Esophagus (tissue), 2 donors: Measurements from ENCODE around the gene LRRC23. TPM values are rescaled to one million over a fixed set of nuclear protein-coding genes. Genes with fewer than 3 reads are reported as not detected.

Experiments
- H3K27ac ChIP-seq, 2 donors: one replicate each; pipeline ENCODE4 v1.5.1; 2013; ENCODE audit warnings: low read depth in 2 of 2, mild to moderate bottlenecking in 2 of 2, inconsistent platforms in 1 of 2, low read length in 1 of 2, moderate library complexity in 1 of 2
- H3K27me3 ChIP-seq, 2 donors: one replicate each; pipeline ENCODE4 v1.6.1; 2013; ENCODE audit warnings: low read length in 2 of 2, control low read depth in 1 of 2, mild to moderate bottlenecking in 1 of 2; ENCODE audit not compliant: insufficient read depth in 2 of 2, control insufficient read depth in 1 of 2
- H3K36me3 ChIP-seq, 2 donors: one replicate each; pipeline ENCODE4 v1.6.1; 2013; ENCODE audit warnings: low read length in 1 of 2; ENCODE audit not compliant: control insufficient read depth in 2 of 2, insufficient read depth in 2 of 2
- H3K4me1 ChIP-seq, 2 donors: one replicate each; pipeline ENCODE4 v1.6.1; 2013; ENCODE audit warnings: low read length in 1 of 2; ENCODE audit not compliant: control insufficient read depth in 2 of 2, insufficient read depth in 2 of 2
- H3K4me3 ChIP-seq, 2 donors: one replicate each; pipeline ENCODE4 v1.5.1; 2013; ENCODE audit warnings: low read length in 2 of 2, mild to moderate bottlenecking in 2 of 2, low read depth in 1 of 2, moderate library complexity in 1 of 2
- H3K9me3 ChIP-seq, 2 donors: one replicate each; pipeline ENCODE4 v1.6.1; 2013; ENCODE audit warnings: mild to moderate bottlenecking in 2 of 2, low read depth in 1 of 2, low read length in 1 of 2, moderate library complexity in 1 of 2; ENCODE audit not compliant: control insufficient read depth in 2 of 2, insufficient read depth in 1 of 2
- WGBS, 2 donors: extraction: QIAGEN DNeasy Blood & Tissue Kit; methylation state at CpG; one replicate each; pipeline ENCODE4 v1.1.7; 2013; 5-methylcytosine and 5-hydroxymethylcytosine counted together
- polyA plus RNA-seq, 2 donors: library from polyadenylated mRNA; stranded (reverse); fragments of 200-250 nt; gene quantifications; one replicate each; pipeline ENCODE4 v1.2.3, GENCODE V29; 2013
- donor health status: healthy with polysubstance abuse.
- donor health status: Bipolar disorder and iron deficiency.

LRRC23 gene
- polyA plus RNA-seq, 2 donors = 3.3 to 3.6 TPM

- Histone ChIP-seq H3K27me3 (no peaks in the 10 kb centered on the region), H3K27ac (peak overlapping the region in 1 of 2 donors; percentile 1), H3K4me3 (no peak overlapping the region), H3K9me3 (no peaks in the 10 kb centered on the region), H3K36me3 (peaks cover 3 to 21% of the 10 kb centered on the region in 2 donors), H3K4me1 (peaks cover 0 to 13% of the 10 kb centered on the region in 2 donors)
- 45 to 46% methylated on average over 8 of the region's 8 CpGs for WGBS, 2 donors
These were observed 29.5 kb downstream of the LRRC23 start for GRCh38 chr12:6934110-6934509.

- Histone ChIP-seq H3K4me3 (no peak overlapping the region), H3K36me3 (peaks cover 3 to 22% of the 10 kb centered on the region in 2 donors), H3K4me1 (peaks cover 0 to 6% of the 10 kb centered on the region in 2 donors), H3K27ac (no peak overlapping the region), H3K9me3 (no peaks in the 10 kb centered on the region), H3K27me3 (no peaks in the 10 kb centered on the region)
- WGBS, 2 donors = 60 to 69% methylated on average over 14 of the region's 14 CpGs
These were observed 31.0 kb downstream of the LRRC23 start for GRCh38 chr12:6935371-6936193.

GRCh38 chr12:6936194-6936635 lies 31.6 kb downstream of the LRRC23 start:
- Histone ChIP-seq H3K27me3 (no peaks in the 10 kb centered on the region), H3K36me3 (peaks cover 3 to 24% of the 10 kb centered on the region in 2 donors), H3K9me3 (no peaks in the 10 kb centered on the region), H3K4me3 (no peak overlapping the region), H3K27ac (peak overlapping the region in 1 of 2 donors; percentile 85), H3K4me1 (peaks cover 0 to 6% of the 10 kb centered on the region in 2 donors)
- 86 to 92% methylated on average over 3 of the region's 3 CpGs for WGBS, 2 donors

GRCh38 chr12:6936636-6937480 lies 32.2 kb downstream of the LRRC23 start:
- peaks cover 3 to 30% of the 10 kb centered on the region in 2 donors for H3K36me3 ChIP-seq
- peaks cover 0 to 6% of the 10 kb centered on the region in 2 donors for H3K4me1 ChIP-seq
- H3K27ac ChIP-seq = peak overlapping the region; percentile 85 to 93
- H3K4me3 ChIP-seq = peak overlapping the region; percentile 55 to 70
- WGBS, 2 donors = 21 to 30% methylated on average over 32 to 36 of the region's 36 CpGs
- H3K9me3 ChIP-seq = no peaks in the 10 kb centered on the region
- no peaks in the 10 kb centered on the region for H3K27me3 ChIP-seq

GRCh38 chr12:6937481-6938352 lies 33.1 kb downstream of the LRRC23 start:
- Histone ChIP-seq H3K36me3 (peaks cover 3 to 31% of the 10 kb centered on the region in 2 donors), H3K4me3 (peak overlapping the region; percentile 55 to 70), H3K27ac (peak overlapping the region; percentile 85 to 93), H3K9me3 (no peaks in the 10 kb centered on the region), H3K4me1 (peaks cover 0 to 6% of the 10 kb centered on the region in 2 donors), H3K27me3 (no peaks in the 10 kb centered on the region)
- WGBS, 2 donors = 0 to 1% methylated on average over 77 to 80 of the region's 80 CpGs

GRCh38 chr12:6938353-6939190 lies 34.0 kb downstream of the LRRC23 start:
- Histone ChIP-seq H3K27me3 (no peaks in the 10 kb centered on the region), H3K36me3 (peaks cover 3 to 31% of the 10 kb centered on the region in 2 donors), H3K4me1 (peaks cover 0 to 6% of the 10 kb centered on the region in 2 donors), H3K27ac (peak overlapping the region; percentile 57 to 85), H3K4me3 (no peak overlapping the region), H3K9me3 (no peaks in the 10 kb centered on the region)
- WGBS, 2 donors = 73 to 78% methylated on average over 31 to 32 of the region's 32 CpGs

- Histone ChIP-seq H3K27ac (no peak overlapping the region), H3K4me1 (peaks cover 0 to 6% of the 10 kb centered on the region in 2 donors), H3K27me3 (no peaks in the 10 kb centered on the region), H3K36me3 (peaks cover 3 to 27% of the 10 kb centered on the region in 2 donors), H3K9me3 (no peaks in the 10 kb centered on the region), H3K4me3 (no peak overlapping the region)
- 59 to 75% methylated on average over 2 of the region's 2 CpGs for WGBS, 2 donors
These were observed 34.5 kb downstream of the LRRC23 start for GRCh38 chr12:6939191-6939540.

- Histone ChIP-seq H3K36me3 (peaks cover 0 to 14% of the 10 kb centered on the region in 2 donors), H3K27me3 (no peaks in the 10 kb centered on the region), H3K27ac (no peak overlapping the region)
These were observed 36.6 kb downstream of the LRRC23 start for GRCh38 chr12:6941267-6941666.

More at GRCh38 chr12:6941267-6941666, 36.6 kb downstream of the LRRC23 start:
- Histone ChIP-seq H3K9me3 (no peaks in the 10 kb centered on the region), H3K4me3 (no peak overlapping the region), H3K4me1 (peaks cover 0 to 10% of the 10 kb centered on the region in 2 donors)
- 75 to 79% methylated on average over 12 of the region's 12 CpGs for WGBS, 2 donors
